Epithelial cell of esophagus (primary cell): ENCODE results near the gene SETD1B.

Experiments used
- DNase-seq: peaks from one replicate; pipeline ENCODE4 v3.0.0; 2010; ENCODE audit warnings: low read depth
- H3K4me3 ChIP-seq: 2 replicates; pipeline ENCODE4 v1.5.1; 2011; ENCODE audit warnings: mild to moderate bottlenecking, low read length, control low read depth
- CTCF ChIP-seq: IDR thresholded peaks from 2 replicates; pipeline ENCODE4 v1.5.1; 2011; ENCODE audit warnings: low read depth, mild to moderate bottlenecking, low read length, control low read depth, inconsistent platforms; ENCODE audit not compliant: insufficient read depth; ENCODE audit errors: missing control alignments

SETD1B gene

GRCh38 chr12:121792607-121793439 lies 11.0 kb upstream of the SETD1B start:
- DNase-seq, result no peak
- H3K4me3 ChIP-seq, result peak overlapping the region; percentile 21

DNA sequence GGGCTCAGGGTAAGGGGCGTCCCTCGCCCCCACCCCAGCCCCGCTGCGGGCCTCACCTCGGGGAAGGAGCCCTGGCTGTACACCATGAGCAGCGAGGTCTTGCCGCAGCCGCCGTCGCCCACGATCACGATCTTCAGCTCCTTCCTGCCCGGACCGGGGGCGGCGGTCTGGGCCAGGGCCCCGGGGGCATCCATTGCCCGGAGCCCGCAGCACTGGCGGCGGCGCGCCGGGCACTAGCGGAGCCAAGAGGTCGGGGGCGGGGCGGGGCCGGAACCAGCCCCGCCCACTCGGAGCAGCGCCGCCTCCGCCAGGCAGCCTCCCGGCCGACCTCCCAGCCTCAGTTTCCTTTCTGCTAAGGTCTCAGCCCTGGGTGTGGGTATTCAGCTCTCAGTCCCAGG lies 10.4 kb upstream of the SETD1B start, which contains the start of gene RHOF:
Gene RHOF, minus strand, starts transcription at position 249 of the 398 bp plus-strand sequence. Its CDS starts 55 bp downstream, at position 194.
- no peak for TF ChIP-seq CTCF
- peak within 1 kb of the TSS; percentile 52 for H3K4me3 ChIP-seq
- no peak for DNase-seq

More at GRCh38 chr12:121792607-121793439, 11.0 kb upstream of the SETD1B start:
- no peak for TF ChIP-seq CTCF

GRCh38 chr12:121793838-121794533 lies 9.8 kb upstream of the SETD1B start:
- DNase-seq, result peak; percentile 94
- peak; percentile 87 for TF ChIP-seq CTCF

GRCh38 chr12:121794534-121795033 lies 9.2 kb upstream of the SETD1B start:
- DNase-seq, result no peak

More at GRCh38 chr12:121793838-121794533, 9.8 kb upstream of the SETD1B start:
- H3K4me3 ChIP-seq, result peak overlapping the region; percentile 52

DNA sequence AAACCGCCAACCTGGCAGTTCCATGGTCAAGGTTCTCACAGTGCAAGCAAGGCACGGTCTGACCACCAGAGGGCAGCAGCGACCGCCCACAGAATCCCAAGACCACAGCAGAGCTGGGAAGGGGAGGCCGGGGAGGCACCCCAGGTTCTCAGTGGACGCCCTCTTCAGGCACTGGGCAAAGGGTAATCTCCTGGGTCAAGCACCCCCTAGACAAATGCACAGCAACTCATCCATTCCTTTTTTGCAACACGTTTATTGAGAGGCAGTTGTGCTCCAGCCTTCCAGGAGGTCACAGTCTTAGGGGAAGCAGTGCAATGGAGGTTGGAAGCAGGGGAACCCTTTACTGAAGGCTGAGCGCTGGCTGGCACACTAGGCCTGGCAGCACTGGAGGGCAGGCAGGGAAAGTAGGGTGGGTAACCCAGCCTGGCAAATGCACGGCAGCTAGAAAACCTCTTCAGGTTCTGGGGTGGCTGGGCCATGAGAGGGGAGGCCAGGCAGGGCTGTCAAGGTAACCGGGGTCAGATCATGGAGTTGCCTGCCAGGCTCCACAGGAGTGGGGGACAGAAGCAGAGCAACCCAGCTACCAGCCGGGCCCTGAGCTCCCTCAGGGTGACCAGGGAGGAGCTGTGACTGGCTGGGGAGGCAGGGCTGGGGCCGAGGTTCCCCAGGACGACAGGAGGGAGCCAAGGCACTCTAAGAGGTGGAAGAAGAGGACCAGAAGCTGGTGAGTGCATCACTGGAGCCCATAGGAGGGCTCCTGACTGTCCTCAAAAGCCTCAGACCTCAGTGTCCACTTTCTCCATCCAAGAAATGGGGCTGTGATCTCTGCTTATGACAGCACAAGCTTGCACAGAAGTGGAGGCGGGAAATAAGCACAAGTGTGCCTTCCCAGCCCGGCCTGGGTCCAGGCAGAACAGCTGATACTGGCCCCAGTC lies 8.5 kb upstream of the SETD1B start:
- DNase-seq, result peak; percentile 84
- no peak overlapping the region for H3K4me3 ChIP-seq
- TF ChIP-seq CTCF, result peak; percentile 95

More at GRCh38 chr12:121794534-121795033, 9.2 kb upstream of the SETD1B start:
- no peak for TF ChIP-seq CTCF
- peak overlapping the region; percentile 5 for H3K4me3 ChIP-seq
